PC-9 (cell line): ENCODE results near the gene RHOB.

ENCODE experiments used
- CTCF ChIP-seq: fragments of 200-600 bp; sonication (generic); conservative IDR thresholded peaks from 2 replicates; pipeline ENCODE4 v1.6.1; 2017; ENCODE audit warnings: mixed run types, antibody characterized with exemption, mild to moderate bottlenecking, moderate library complexity
- EZH2 ChIP-seq: fragments of 200-600 bp; sonication (generic); IDR thresholded peaks from 2 replicates; pipeline ENCODE4 v1.8.0; 2017; ENCODE audit warnings: antibody characterized with exemption, low read depth

DNA sequence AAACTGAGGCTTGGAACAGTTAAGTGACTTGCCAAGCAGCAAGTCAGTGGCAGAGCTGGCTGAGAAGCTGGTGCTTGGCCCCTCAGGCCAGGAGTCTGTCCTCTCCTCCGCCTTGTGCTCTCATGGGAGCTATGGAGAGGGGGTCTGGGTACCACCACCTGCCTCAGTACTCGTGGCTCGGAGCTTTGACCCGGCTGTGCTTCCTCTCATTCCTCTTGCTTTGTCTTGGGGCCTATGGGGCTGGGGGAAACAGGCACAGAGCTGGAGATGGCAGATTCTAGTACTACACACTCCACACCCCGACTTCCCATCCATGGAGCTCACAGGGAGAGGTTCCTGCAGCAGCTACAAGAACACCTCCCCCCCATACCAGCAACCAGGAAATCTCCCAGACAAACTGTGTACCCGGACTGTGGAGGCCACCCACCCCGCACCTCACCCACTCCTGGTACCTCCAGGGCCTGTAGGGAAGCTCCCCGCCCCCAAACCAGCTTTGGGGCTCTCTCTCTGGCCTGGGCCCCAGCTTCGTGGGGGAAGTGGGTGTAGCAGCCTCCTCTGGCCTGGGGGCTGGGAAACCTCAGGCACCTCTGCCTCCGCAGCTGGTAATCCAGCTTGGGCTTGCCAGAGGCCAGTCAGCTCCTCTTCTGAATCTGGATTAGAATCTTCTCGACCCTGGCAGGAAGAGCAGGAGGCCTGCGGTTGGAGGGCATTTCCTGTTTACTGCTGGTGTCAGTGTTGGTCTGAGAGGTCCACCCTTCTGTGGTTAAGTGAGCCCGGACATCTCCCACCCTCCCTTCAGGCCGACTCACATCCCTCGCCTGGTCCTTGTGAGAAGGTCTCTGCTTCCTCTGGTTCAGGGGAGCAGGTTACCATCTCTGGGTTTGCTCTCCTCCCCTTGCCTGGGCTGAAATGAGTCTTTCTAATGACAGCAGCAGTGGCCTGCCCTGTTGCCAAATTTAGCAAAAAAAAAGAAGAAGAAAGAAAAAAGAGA, 22.3 kb upstream of the RHOB start:
- TF ChIP-seq EZH2 (no peak), CTCF (no peak)
